ENCODE data around the gene CYP2W1. TPM values are rescaled to one million over a fixed set of nuclear protein-coding genes. Genes with fewer than 3 reads are reported as not detected.

CYP2W1 gene
- total RNA-seq, 1 donor from 2014 or later = not detected

GRCh38 chr7:1022801-1023465, 40.0 kb downstream of the CYP2W1 start:
- H3K4me1 Mint-ChIP-seq (ENCODE audit: unreplicated experiment) = peaks cover 14% of the 10 kb centered on the region
- H3K27ac Mint-ChIP-seq (ENCODE audit: unreplicated experiment) = no peak overlapping the region
- no peaks in the 10 kb centered on the region for H3K27me3 Mint-ChIP-seq (ENCODE audit: unreplicated experiment)
- TF ChIP-seq CTCF (IDR thresholded peaks at IDR 0.05) = no peak
- H3K4me3 Mint-ChIP-seq (ENCODE audit: unreplicated experiment) = no peak overlapping the region
- peaks cover 13% of the 10 kb centered on the region for H3K36me3 Mint-ChIP-seq (ENCODE audit: unreplicated experiment)
- no peaks in the 10 kb centered on the region for H3K9me3 Mint-ChIP-seq (ENCODE audit: unreplicated experiment)
- no peak for DNase-seq (ENCODE audit: extremely low spot score, unreplicated experiment)

- H3K4me1 Mint-ChIP-seq (ENCODE audit: unreplicated experiment) = peaks cover 19% of the 10 kb centered on the region
- no peak overlapping the region for H3K4me3 Mint-ChIP-seq (ENCODE audit: unreplicated experiment)
- H3K27ac Mint-ChIP-seq (ENCODE audit: unreplicated experiment) = no peak overlapping the region
- TF ChIP-seq CTCF (IDR thresholded peaks at IDR 0.05) = no peak
- no peak for DNase-seq (ENCODE audit: extremely low spot score, unreplicated experiment)
- no peaks in the 10 kb centered on the region for H3K9me3 Mint-ChIP-seq (ENCODE audit: unreplicated experiment)
- H3K27me3 Mint-ChIP-seq (ENCODE audit: unreplicated experiment) = no peaks in the 10 kb centered on the region
- H3K36me3 Mint-ChIP-seq (ENCODE audit: unreplicated experiment) = peaks cover 9% of the 10 kb centered on the region
Measured at GRCh38 chr7:1024331-1024841, 41.4 kb downstream of the CYP2W1 start.

- Mint-ChIP-seq H3K36me3 (ENCODE audit: unreplicated experiment) (peaks cover 9% of the 10 kb centered on the region), H3K4me1 (ENCODE audit: unreplicated experiment) (peaks cover 19% of the 10 kb centered on the region), H3K27ac (ENCODE audit: unreplicated experiment) (no peak overlapping the region), H3K27me3 (ENCODE audit: unreplicated experiment) (no peaks in the 10 kb centered on the region), H3K4me3 (ENCODE audit: unreplicated experiment) (no peak overlapping the region), H3K9me3 (ENCODE audit: unreplicated experiment) (no peaks in the 10 kb centered on the region)
- no peak for DNase-seq (ENCODE audit: extremely low spot score, unreplicated experiment)
- no peak for TF ChIP-seq CTCF (IDR thresholded peaks at IDR 0.05)
Measured at GRCh38 chr7:1024876-1025742, 42.1 kb downstream of the CYP2W1 start.

- no peak for DNase-seq (ENCODE audit: extremely low spot score, unreplicated experiment)
- no peak overlapping the region for H3K27ac Mint-ChIP-seq (ENCODE audit: unreplicated experiment)
Measured at GRCh38 chr7:1025743-1026581, 43.0 kb downstream of the CYP2W1 start.

More at GRCh38 chr7:1025743-1026581, 43.0 kb downstream of the CYP2W1 start:
- no peak for TF ChIP-seq CTCF (IDR thresholded peaks at IDR 0.05)
- H3K9me3 Mint-ChIP-seq (ENCODE audit: unreplicated experiment) = no peaks in the 10 kb centered on the region
- peak overlapping the region; percentile 22 for H3K4me3 Mint-ChIP-seq (ENCODE audit: unreplicated experiment)
- peaks cover 19% of the 10 kb centered on the region for H3K4me1 Mint-ChIP-seq (ENCODE audit: unreplicated experiment)
- H3K36me3 Mint-ChIP-seq (ENCODE audit: unreplicated experiment) = peaks cover 9% of the 10 kb centered on the region
- H3K27me3 Mint-ChIP-seq (ENCODE audit: unreplicated experiment) = no peaks in the 10 kb centered on the region

All from osteocyte (in vitro differentiated cells).